Measurements from ENCODE around the gene ERO1B.

ERO1B gene

GRCh38 chr1:236176337-236177336 is 105.1 kb downstream of the ERO1B start:
- DNase-seq = no peak

- no peak for DNase-seq
Observed at GRCh38 chr1:236175642-236176336, 106.0 kb downstream of the ERO1B start.

GRCh38 chr1:236173174-236173767 is 108.5 kb downstream of the ERO1B start:
- no peak for DNase-seq

GRCh38 chr1:236172041-236172579 is 109.6 kb downstream of the ERO1B start:
- no peak for DNase-seq

- no peak for DNase-seq
Observed at GRCh38 chr1:236168716-236169429, 112.9 kb downstream of the ERO1B start.

GRCh38 chr1:236167578-236167977 is 114.2 kb downstream of the ERO1B start:
- no peak for DNase-seq

GRCh38 chr1:236167154-236167553 is 114.6 kb downstream of the ERO1B start:
- no peak for DNase-seq

GRCh38 chr1:236166041-236166440 is 115.7 kb downstream of the ERO1B start:
- no peak for DNase-seq

All from AML-193 (cell line).